GM18508 (cell line): Measurements from ENCODE around the gene MRPS18A.
A peak's percentile ranks its signal among the peaks of the same experiment; 100 is the strongest.
"Not testable (repeated sequence)": the region's sequence is repeated elsewhere in the genome, so short reads cannot be mapped to it uniquely, and the experiment has no call there.

Experiments
- ATAC-seq: cut with Tn5 transposase; IDR thresholded peaks from one replicate; pipeline ENCODE4 v1.9.1; 2021; ENCODE audit warnings: moderate number of reproducible peaks; ENCODE audit not compliant: insufficient read depth, unreplicated experiment

Gene MRPS18A

GRCh38 chr6:43644940-43645612, 42.5 kb downstream of the MRPS18A start, which contains the start of gene RSPH9:
RSPH9 (plus strand) TSS chr6:43645036; CDS start chr6:43645099, 63 bp downstream.
- ATAC-seq, result no peak

GRCh38 chr6:43639984-43640800, 47.4 kb downstream of the MRPS18A start:
- no peak for ATAC-seq

- no peak for ATAC-seq
These were observed 51.3 kb downstream of the MRPS18A start for GRCh38 chr6:43636308-43636659.

- ATAC-seq, result peak; percentile 58
These were observed 51.9 kb downstream of the MRPS18A start, which contains the start of gene MAD2L1BP for GRCh38 chr6:43635387-43636307. MAD2L1BP (plus strand) TSS chr6:43635840; CDS start chr6:43635876, 36 bp downstream.

GRCh38 chr6:43634702-43635303, 52.8 kb downstream of the MRPS18A start:
- no peak for ATAC-seq

- not testable (repeated sequence) for ATAC-seq
These were observed 54.6 kb downstream of the MRPS18A start for GRCh38 chr6:43633002-43633401.

- no peak for ATAC-seq
These were observed 56.5 kb downstream of the MRPS18A start for GRCh38 chr6:43630980-43631619.

GRCh38 chr6:43629505-43630300, 57.9 kb downstream of the MRPS18A start:
- peak; percentile 41 for ATAC-seq

- ATAC-seq, result peak; percentile 40
These were observed 58.5 kb downstream of the MRPS18A start, which contains the start of gene GTPBP2 for GRCh38 chr6:43629104-43629504. GTPBP2 (minus strand) TSS chr6:43629264; CDS start chr6:43629162, 102 bp downstream.

GRCh38 chr6:43628393-43629103, 59.0 kb downstream of the MRPS18A start:
- ATAC-seq, result no peak

GRCh38 chr6:43627008-43627825, 60.4 kb downstream of the MRPS18A start:
- ATAC-seq, result no peak

GRCh38 chr6:43625393-43625992, 62.1 kb downstream of the MRPS18A start:
- ATAC-seq, result no peak

GRCh38 chr6:43624786-43625288, 62.8 kb downstream of the MRPS18A start:
- ATAC-seq, result no peak

GRCh38 chr6:43623880-43624785, 63.5 kb downstream of the MRPS18A start:
- ATAC-seq, result no peak

- ATAC-seq, result no peak
These were observed 65.0 kb downstream of the MRPS18A start for GRCh38 chr6:43622541-43622940.

- ATAC-seq, result no peak
These were observed 65.8 kb downstream of the MRPS18A start for GRCh38 chr6:43621836-43622180.
